ENCODE measurements around the gene THBS2.
"Not testable (repeated sequence)": the region's sequence is repeated elsewhere in the genome, so short reads cannot be mapped to it uniquely, and the experiment has no call there.

Gene THBS2

DNA sequence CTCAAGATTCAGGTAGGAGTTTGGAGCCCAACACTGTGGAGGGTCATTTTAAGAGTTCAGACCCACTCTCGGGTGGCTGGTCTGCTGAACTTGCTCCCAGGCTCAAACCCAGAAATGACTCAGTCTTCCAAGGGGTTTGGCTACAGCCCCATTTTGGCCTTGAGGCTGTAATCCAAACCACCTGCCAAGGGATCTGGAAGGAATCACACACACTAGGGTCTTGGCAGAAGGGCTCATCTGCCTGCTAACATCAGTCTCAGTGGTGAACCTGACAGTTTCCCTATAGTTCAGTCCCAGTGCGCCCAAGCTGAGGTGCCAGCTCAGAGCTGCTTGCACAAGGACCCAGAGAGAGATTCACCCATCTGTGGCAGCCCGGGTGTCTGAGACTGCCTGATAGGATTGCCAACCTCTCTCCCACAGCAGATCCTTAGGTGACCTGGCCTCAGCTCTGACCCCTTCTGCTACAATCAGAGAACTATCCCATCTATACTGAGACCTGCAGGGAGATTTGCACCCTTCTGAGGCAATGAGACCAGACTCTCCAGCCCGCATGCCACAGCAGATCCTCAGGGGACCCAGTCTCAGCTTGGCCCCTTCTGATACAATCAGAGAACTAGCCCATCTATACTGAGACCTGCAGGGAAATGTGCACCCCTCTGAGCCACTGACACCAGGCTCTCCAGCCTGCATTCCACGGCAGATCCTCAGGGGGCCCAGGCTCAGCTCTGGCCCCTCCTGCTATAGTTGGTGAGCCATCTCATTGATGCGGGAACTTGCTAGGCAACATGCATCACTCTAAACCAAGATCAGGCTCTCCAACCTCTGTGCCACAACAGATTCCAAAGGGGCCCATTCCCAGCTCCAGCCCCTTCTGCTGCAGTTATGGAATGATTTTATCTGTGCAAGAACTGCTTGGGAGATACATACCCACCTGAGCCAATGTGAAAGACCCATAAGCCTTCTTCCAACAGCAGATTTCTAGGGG, 48.2 kb downstream of the THBS2 start:
- no peak for DNase-seq

DNA sequence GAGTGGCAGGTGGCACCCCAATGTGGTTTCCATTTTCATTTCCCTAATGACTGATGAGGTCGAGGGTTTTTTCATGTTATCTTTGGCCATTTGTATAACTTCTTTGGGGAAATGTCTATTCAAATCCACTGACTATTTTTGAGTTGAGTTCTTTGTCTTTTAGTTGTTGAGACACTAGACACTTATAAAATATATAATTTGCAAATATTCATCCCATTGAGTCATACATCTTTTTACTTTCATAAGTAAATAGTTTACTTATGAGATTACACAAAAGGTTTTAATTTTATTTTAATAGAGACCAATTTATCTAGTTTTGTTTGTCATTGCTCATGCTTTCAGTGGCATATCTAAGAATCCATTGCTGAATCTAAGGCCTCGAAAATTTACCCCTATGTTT, 49.5 kb downstream of the THBS2 start:
- DNase-seq: no peak

DNA sequence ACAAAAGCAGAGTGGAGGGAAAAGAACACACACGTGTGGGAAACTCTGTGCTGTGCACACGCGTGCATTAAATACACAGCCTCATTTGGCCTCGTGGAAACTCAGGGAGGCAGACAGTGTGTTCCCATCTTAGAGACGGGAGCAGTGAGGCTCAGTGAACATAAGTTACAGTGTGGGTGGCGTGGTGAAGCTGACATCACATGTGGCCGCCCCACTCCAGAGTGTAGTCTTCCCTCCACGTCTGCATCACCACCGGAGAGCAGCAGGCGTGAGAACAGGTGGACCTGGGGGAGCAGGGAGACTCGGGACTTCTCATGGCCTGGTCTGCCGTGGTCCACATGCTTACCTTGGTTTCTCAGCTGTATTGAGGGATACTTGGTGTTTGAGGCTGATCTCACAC, 51.7 kb downstream of the THBS2 start:
- DNase-seq: no peak

DNA sequence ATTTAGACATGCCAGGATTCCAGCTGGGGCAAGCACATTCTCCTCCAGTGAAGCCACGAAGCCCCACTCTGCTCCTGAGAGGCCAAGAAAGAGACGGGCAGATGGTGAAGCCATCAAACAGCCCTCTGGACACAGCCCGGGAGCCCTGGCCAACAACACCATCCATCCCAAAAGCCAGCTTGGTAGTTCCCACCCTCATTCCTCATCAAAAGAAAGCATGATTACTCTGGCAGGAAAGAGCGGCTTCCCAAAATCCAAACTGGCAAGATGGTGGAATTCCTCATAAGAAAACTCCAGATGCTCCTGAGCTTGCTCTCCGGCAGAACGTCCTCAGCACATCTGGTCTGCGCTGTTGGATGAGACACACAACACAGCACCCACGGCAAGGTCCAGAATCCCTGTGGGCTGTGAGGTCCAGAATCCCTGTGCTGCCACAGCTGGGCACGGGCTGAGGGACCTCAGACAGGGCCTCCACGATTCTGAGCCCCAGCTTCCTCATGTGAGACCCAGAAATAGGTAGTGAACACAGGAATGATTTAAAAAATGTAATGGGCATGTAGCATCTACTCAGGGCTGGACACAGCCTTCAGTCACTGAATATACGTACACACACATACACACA, 52.6 kb downstream of the THBS2 start:
- no peak for DNase-seq

DNA sequence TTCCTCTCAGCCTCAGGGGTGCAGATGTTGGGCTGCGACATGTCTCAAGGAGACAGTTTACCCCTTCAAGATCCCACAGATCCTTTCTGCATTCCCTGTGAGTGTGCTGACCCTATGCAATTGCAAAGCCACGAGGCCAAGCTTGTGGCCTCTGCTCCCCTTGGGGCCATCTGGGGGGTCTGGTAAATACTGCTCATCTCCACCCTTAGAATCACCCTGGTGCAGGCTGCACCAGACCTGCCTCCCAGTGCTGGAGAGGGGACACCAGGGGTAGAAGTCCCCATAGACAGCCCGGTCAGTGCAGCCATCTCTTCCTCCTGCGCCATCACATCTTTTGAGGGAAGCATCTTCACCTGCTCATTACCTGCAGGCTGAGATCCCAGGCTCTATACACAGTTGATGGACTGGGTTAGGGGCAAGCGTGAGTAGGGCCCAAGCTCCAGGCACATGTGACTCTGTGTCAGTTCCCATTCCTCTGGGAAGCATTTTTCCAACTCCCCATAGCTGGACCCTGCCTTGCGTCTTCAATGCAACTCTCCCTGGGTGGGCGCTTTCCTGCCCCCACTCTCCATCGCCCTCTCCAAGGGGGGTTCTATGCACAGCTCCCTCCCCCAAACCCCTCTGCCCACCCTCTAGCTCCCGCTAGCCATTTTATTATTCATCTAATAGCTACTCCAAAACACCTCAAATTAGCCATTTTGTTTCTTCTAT, 53.9 kb downstream of the THBS2 start:
- DNase-seq: no peak

DNA sequence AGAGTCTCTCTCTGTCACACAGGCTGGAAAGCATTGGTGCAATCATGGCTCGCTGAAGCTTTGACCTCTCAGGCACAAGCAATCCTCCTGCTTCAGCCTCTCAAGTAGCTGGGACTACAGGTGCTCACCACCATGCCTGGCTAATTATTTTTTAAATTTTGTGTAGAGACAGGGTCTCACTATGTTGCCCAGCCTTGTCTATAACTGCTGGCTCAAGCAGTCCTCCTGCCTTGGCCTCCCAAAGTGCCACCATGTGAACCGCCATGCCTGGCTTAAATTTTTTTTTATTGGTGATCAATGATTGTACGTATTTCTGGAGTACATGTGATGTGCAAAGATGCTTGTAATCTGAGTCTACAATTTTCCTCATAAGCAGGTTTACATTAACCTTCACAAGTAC, 54.8 kb downstream of the THBS2 start:
- DNase-seq: no peak

DNA sequence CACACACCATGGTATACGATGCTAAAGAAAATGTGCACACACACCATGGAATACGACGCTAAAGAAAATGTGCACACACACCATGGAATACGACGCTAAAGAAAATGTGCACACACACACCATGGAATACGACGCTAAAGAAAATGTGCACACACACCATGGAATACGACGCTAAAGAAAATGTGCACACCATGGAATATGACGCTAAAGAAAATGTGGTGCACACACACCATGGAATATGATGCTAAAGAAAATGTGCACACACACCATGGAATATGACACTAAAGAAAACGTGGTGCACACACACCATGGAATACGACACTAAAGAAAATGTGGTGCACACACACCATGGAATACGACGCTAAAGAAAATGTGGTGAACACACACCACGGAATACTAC, 55.7 kb downstream of the THBS2 start:
- DNase-seq: not testable (repeated sequence)

DNA sequence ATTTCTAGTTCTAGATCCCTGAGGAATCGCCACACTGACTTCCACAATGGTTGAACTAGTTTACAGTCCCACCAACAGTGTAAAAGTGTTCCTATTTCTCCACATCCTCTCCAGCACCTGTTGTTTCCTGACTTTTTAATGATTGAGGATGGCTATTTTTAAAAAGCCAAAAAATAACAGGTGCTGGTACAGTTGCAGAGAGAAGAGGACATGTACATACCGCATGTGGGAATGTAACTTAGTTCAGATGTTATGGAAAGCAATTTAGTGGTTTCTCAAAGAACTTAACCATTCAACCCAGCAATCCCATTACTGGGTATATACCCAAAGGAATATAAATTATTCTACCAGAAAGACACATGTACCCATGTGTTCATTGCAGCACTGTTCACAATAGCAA, 57.4 kb downstream of the THBS2 start:
- not testable (repeated sequence) for DNase-seq

DNA sequence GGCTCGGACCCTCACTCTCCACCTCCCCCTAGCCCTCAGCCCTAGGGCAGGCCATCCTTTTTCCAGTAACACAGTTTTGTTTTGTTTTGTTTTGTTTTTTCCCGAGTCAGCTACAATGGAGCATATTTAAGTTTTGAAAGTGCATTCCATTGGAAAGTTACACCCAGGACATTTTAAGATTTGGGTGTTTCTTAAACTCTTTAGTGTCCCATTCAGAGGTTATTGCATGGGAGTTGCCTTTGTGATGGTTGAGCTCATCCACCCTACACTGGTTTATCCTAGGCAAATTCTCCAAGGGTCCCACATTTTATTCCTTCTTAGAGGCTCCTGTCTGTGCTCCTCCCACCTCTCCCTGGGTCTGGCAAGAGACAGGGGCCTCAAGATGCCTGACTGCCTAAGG, 58.9 kb downstream of the THBS2 start:
- no peak for DNase-seq

DNA sequence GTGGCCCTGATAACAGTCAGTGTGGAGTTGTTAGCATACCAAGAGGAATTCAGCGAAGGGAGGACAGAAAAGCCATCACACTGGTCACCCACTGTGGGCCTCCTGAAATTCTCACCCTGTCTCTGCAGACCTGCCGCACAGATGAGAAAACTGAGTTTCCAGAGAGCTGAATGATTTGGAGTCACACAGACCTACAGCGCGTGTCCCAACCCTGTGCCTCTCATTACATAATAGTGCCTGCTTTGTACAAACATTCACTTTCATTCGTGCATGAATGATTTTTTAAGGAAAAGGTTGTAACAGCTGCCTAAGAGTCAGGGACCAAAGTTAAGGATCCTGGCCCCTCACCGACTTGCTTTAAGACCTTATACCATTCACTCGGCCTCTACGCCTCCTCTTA, 62.7 kb downstream of the THBS2 start:
- no peak for DNase-seq

DNA sequence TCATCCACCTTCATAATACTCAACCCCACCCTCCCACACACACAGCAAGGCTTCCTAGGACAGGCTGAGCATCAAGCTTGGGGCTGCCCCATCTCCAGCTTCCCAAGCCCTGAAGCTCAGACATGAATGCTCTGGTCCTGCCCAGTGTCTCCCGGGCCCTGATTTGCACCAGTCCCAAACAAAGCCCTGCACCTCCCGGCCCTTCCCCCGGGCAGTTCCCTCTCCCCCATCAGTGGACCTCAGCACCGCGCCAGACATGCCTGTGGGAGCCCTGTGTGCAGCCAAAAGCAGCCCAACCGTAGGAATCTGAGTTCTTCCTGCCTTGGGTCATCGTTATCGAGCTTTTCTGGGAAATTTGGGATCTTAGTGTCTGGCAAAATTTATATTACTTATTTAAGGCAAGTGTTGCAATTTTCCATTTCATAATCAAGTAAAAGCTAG, 63.5 kb downstream of the THBS2 start:
- no peak for DNase-seq

DNA sequence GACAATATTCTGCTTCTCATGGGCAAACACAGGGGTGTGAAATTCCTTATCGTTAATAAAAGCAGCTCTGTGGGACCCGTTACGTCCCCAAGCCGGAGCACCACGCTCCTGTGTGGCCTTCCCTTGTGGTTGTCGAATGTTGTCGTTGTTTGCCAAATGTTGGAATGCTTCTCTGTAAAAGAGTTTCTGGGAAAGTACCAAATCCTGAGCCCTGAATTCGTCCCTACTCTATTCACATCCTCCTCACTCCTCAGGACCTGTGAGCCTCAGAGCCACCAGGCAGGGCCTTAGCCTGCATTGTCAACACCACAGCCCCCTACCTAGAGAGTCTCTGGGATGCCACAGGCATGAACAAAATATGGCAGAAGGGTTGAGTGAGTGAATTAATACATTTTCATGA, 64.0 kb downstream of the THBS2 start:
- no peak for DNase-seq

DNA sequence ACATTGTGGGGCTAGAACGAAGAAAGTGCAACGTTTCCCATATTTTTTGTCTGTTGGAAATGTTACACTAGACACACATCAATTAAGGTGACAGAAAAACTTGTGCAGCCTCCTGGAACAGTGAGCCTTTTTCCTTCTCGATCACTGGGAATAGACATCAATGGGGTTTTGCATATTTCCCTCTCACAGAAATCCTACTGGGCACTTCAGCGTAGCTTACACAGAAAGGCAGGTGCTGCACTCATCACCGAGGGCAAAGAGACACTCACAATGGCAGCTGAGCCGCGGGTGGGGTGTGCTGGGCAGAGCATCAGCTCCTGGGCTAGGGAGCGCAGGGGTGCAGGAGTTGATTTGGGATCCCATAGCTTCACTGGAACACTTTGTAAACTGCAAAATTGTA, 64.5 kb downstream of the THBS2 start:
- DNase-seq: no peak

DNA sequence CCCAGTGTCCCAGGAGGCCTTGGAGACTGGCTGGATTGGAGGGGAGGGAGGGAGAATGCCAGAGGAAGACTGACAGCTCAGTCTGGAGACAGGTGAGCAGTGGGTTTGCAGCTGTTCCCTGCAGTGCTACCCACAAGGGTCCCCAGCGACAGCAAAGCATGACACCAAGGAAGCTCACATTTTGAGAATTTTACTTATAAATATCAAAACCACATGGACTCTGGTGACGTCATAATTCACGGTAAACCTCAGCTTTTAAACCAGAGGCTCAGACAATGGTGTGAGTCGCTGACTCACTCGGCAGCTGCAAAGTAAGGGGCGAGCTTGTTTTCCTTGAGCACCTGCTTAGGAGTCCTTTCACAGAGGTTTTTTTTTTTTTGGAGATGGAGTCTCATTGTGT, 65.2 kb downstream of the THBS2 start:
- no peak for DNase-seq

DNA sequence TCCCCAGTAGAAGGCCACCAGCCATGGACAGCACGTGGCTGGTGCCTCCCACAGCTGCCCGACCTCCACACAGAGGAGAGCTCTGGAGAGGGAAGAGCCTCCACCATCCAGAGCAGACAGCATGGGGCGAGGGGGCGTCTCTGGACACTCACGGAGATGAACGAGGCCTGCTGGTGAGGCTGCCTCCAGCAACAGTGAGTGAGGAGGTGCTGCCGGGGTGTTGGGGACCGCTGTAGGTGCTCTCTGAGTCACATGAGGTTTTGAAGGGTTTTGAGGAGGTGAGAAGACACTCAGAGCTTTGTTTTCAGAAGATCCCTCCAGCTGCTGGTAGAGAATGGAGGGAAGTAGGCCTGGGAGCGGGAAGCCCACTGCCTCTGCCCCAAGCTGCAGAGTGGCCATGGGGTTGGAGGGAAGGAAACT, 65.6 kb downstream of the THBS2 start:
- no peak for DNase-seq

DNA sequence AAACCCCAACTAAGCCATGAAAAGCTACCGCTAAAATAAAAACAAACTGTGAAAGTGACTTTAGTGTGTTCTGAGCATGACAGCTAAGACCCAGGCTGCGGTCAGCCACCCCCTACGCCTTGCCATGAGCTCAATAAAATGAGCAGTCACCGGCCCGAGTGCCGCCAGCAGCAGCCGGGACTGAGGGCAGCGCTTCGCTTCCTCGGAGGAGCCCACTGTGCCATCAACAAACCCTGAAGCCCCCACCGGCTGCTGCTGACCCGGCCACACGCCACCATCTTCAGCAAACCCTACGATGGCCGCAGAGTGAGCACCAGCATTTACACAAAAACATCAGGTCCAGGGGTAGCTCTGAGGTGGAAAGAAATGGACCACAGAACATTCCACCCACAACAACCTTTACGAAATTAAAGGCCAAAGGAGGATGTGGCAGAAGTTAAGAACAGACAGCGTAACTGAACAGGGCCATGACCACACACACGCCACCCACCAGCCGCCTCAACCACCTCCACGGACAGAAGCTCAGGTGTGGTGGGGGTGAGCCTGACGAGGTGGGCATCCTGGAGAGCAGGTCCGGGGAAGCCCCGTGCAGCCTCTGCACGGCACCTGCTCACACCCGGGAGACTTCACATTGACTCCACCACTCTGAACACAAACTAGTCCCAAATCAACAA, 67.0 kb downstream of the THBS2 start:
- DNase-seq: no peak

DNA sequence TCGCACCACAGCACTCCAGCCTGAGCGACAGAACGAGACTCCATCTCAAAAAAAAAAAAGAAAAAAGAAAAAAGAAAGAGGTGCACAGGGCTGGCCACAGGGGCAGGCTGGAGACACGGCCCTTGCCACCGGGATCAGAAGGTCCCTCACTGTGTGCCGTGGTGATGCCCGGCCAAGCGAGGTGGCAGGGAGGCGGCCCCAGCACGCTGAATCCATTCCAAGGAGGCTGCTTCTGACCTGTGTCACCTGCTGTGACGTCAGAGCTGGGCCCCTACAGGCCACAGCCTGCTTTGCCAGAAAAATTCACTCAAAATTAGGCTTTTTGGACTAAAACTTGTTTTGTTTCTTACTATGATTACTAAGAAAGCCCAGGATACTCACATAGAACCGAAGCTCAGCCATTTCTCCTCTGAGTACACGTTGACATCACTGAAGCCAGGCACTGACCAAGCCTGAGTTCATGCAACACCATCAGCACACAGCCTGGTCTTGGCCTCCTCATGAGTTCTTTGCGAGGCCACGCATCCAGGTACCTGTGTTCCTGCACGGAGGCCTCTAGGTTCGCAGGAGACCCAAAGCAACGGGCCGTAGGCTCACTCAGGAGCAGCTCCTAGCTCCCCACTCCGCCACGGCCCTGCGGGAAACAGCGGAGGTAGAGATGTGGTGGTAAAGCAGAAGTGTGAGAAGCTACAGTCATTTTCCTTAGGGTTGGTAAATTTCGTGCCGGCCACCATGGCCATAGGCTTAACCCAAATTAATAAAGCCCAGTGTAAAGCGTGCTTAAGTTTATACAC, 67.8 kb downstream of the THBS2 start:
- no peak for DNase-seq

DNA sequence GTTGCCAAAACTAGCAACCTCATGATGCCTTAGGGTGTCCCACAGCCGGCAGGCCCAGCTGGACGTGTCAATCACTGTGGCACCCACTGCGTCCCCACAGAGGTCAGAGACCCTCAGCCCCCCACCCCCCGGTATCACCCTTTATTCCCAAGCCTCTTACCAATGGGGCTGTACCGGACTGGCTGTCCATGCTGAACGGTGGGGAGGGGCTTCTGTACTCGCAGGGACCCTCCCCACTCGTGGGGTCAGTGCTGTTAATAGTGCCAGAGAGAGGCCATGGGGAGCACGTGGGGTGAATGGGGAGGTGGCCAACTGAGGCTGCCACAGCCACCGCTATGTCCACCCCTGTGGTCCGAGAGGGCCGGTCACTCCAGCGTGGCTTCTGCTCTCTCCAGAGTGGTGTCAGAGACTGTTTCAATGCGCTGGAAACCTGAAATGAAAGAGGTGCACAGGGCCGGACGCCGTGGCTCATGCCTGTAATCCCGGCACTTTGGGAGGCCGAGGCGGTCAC, 68.6 kb downstream of the THBS2 start:
- no peak for DNase-seq

DNA sequence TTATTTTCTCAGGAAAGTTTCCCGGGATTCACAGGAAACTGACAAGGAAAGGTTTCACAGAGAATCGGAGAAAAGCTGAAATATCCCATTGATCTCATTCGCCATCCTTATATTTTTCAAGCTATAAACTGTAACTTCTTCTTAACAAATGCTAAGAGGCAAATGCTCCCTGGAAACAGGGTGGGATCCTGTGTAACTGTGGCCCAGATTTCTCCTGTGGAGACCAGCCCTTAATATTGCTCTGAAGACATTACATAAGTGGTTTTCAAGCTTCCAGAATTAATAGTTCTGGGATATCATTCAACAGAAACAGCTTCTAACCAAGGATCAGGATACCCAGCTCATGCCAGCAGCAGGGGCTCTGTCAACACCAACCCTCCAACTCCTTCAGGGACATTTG, 69.2 kb downstream of the THBS2 start:
- DNase-seq: no peak

DNA sequence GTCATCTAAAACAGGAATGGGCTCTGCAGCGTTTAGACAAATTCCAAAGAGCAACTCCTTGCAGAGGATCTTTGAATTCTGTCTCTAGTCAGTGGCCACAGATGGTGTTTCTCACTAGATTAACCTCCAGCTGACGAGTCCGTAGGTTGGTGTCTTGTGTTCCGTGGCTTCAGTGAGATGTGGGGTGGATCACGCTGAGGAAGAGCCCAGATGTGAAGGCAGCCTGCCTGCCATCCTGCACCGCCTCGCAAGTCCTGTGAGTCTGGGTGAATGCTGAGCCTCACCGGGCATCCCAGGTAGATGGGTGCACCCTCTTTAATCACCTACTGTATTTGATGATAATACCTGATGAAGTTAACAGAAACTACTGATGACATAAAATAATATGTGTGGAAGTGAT, 70.4 kb downstream of the THBS2 start:
- no peak for DNase-seq

DNA sequence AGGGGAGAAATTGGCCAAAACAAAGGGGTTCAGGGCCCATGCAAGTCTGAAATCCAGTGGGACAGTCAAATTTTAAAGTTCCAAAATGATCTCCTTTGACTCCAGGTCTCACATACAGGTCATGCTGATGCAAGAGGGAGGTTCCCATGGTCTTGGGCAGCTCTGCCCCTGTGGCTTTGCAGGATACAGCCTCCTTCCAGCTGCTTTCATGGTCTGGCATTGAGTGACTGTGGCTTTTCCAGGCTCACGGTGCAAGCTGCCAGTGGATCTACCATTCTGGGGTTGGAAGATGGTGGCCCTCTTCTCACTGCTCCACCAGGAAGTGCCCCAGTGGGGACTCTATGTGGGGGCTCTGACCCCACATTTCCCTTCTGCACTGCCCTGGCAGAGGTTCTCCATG, 73.8 kb downstream of the THBS2 start:
- DNase-seq: not testable (repeated sequence)
